ENCODE results near the gene MMP14. TPM values are rescaled to one million over a fixed set of nuclear protein-coding genes. Genes with fewer than 3 reads are reported as not detected.

Gene MMP14
- total and polyA plus RNA-seq, 2 of the 8 experiments (the other 6 are each of a cell fraction or from before 2014, with no cell fraction given) = 58.2 to 86.8 TPM

DNA sequence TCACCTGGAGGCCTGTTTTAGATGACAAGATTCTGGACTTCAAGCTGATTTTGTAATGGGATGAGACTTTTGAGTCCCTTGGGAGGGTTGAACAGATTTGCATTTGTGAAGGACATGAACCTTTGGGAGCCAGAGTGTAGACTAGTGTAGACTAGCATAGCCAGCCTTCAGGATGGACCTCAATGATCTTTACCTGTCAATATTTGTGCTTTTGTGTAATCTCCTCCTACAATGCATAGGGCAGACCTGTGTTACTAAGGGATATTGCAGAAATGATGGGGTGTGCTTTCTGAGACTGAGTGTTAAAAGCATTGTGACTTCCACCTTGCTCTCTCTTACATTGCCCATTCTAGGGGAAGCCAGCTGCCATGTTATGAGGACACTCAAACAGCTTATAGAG lies 25.3 kb downstream of the MMP14 start:
- DNase-seq (ENCODE audit: low read depth in 1 of 2, low spot score in 2 of 2) (no peak), FAIRE-seq (no peak)
- no peaks in the 10 kb centered on the region for H4K20me1 ChIP-seq (replicated peaks in 1 of 2; ENCODE audit: control insufficient read depth in 1 of 2, insufficient read depth in 2 of 2, low read length in 2 of 2)
- H3K9me3 ChIP-seq (ENCODE audit: insufficient read depth in 2 of 2, low read depth in 1 of 2, low read length in 1 of 2) = no peaks in the 10 kb centered on the region; a peak in 1 of 4 replicates
- H2BK15ac ChIP-seq (ENCODE audit: low read length) = no peak overlapping the region
- H2BK5ac ChIP-seq (ENCODE audit: low read depth, low read length) = no peak overlapping the region
- H2BK20ac ChIP-seq (ENCODE audit: low read length) = no peak overlapping the region
- H3K9ac ChIP-seq (replicated peaks in 1 of 4; ENCODE audit: extremely low read depth in 1 of 4, low read depth in 3 of 4, low read length in 3 of 4) = no peak overlapping the region
- H3K14ac ChIP-seq (ENCODE audit: insufficient read length) = no peak overlapping the region
- no peaks in the 10 kb centered on the region for H3K23me2 ChIP-seq (ENCODE audit: low read depth, low read length)
- no peak overlapping the region for H3K27ac ChIP-seq (ENCODE audit: low read depth, low read length)
- H3K4me3 ChIP-seq (ENCODE audit: extremely low read depth in 1 of 4, insufficient read depth in 2 of 4, low read depth in 3 of 4, low read length in 4 of 4) = no peak overlapping the region
- H2AFZ ChIP-seq (ENCODE audit: low read length) = no peak overlapping the region
- no peak overlapping the region for H4K5ac ChIP-seq (ENCODE audit: insufficient read length, low read depth, low read length)
- H4K91ac ChIP-seq (replicated peaks; ENCODE audit: insufficient read length, low read length) = no peak overlapping the region
- no peaks in the 10 kb centered on the region for H3K27me3 ChIP-seq (replicated peaks in 1 of 4; ENCODE audit: control insufficient read depth in 3 of 4, extremely low read depth in 1 of 4, insufficient read depth in 3 of 4, low read length in 3 of 4)
- ChIA-PET CTCF (ENCODE audit: partially characterized antibody) (interaction anchor here (0.8 to 56.0 kb wide), 8 partner anchors 9 to 305 kb away, joined by 3 to 1562 read pairs (median 5); partner anchors contain the start of genes LRP10, MMP14, MRPL52 and SLC7A7), POLR2A (ENCODE audit: partially characterized antibody) (interaction anchor here (0.8 to 1.9 kb wide), 3 partner anchors 39 to 95 kb away, joined by 3 to 4 read pairs (median 3); partner anchors contain the start of gene OXA1L)
- H2AK5ac ChIP-seq (ENCODE audit: low read depth, low read length) = no peak overlapping the region
- H3K4me1 ChIP-seq (replicated peaks in 1 of 4; ENCODE audit: control insufficient read depth in 3 of 4, insufficient read depth in 4 of 4, low read length in 3 of 4) = peaks cover 0 to 6% (median 0%) of the 10 kb centered on the region in 4 experiments; a peak in 1 of 7 replicates
- H3K18ac ChIP-seq (ENCODE audit: extremely low read depth, low read length) = no peak overlapping the region
- no peak overlapping the region for H3K4ac ChIP-seq (replicated peaks; ENCODE audit: insufficient read length, low read depth, low read length)
- H3K79me2 ChIP-seq (ENCODE audit: control insufficient read depth in 1 of 2, insufficient read depth in 2 of 2, low read length in 2 of 2) = no peaks in the 10 kb centered on the region
- H2BK12ac ChIP-seq (ENCODE audit: low read depth, low read length) = no peak overlapping the region
- H2BK120ac ChIP-seq (replicated peaks; ENCODE audit: low read depth, low read length) = no peak overlapping the region
- no peaks in the 10 kb centered on the region for H3K79me1 ChIP-seq (ENCODE audit: low read depth, low read length)
- no peak overlapping the region for H3K4me2 ChIP-seq (ENCODE audit: insufficient read depth in 1 of 2, low read depth in 2 of 2, low read length in 2 of 2)
- H3K36me3 ChIP-seq (ENCODE audit: control insufficient read depth in 2 of 4, insufficient read depth in 4 of 4, low read length in 3 of 4) = no peaks in the 10 kb centered on the region
- no peak overlapping the region for H3K56ac ChIP-seq (replicated peaks; ENCODE audit: insufficient read length, low read depth, low read length)
- no peak overlapping the region for H3K23ac ChIP-seq (ENCODE audit: insufficient read length)
- no peak overlapping the region for H4K8ac ChIP-seq (ENCODE audit: extremely low read depth, insufficient read depth, low read length)
- TF ChIP-seq, protein P1, sequence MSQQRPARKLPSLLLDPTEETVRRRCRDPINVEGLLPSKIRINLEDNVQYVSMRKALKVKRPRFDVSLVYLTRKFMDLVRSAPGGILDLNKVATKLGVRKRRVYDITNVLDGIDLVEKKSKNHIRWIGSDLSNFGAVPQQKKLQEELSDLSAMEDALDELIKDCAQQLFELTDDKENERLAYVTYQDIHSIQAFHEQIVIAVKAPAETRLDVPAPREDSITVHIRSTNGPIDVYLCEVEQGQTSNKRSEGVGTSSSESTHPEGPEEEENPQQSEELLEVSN (IDR thresholded peaks at IDR 0.05) = no peak
- TF ChIP-seq SRF (IDR thresholded peaks at IDR 0.05; ENCODE audit: low read depth, low read length) (no peak), SIX5 (IDR thresholded peaks at IDR 0.05; ENCODE audit: low read depth, low read length) (no peak), MAX (IDR thresholded peaks at IDR 0.05) (no peak), KDM4A (IDR thresholded peaks at IDR 0.05; ENCODE audit: low read depth, low read length, severe bottlenecking) (no peak), SIN3A (conservative IDR thresholded peaks at IDR 0.05 in 1 of 2, IDR thresholded peaks at IDR 0.05 in 1 of 2; ENCODE audit: low read depth in 1 of 2, low read length in 2 of 2) (no peak), POU5F1 (IDR thresholded peaks at IDR 0.05; ENCODE audit: low read depth, low read length) (no peak), KDM5A (IDR thresholded peaks at IDR 0.05; ENCODE audit: low read length) (no peak), HDAC2 (IDR thresholded peaks at IDR 0.05; ENCODE audit: borderline replicate concordance in 1 of 2, low read depth in 2 of 2, low read length in 2 of 2) (no peak), TEAD4 (IDR thresholded peaks at IDR 0.05; ENCODE audit: low read depth, low read length) (no peak), KDM1A (IDR thresholded peaks at IDR 0.05; ENCODE audit: borderline replicate concordance, low read length) (no peak), USF2 (IDR thresholded peaks at IDR 0.05; ENCODE audit: low read length) (no peak)

Measured in H1 (cell line).